ENCODE measurements around the gene MCC. TPM values are rescaled to one million over a fixed set of nuclear protein-coding genes. Genes with fewer than 3 reads are reported as not detected.
A peak's percentile ranks its signal among the peaks of the same experiment; 100 is the strongest.

MCC gene
- total and polyA plus RNA-seq, 4 donors, result 1.6 to 38.6 (median 11.2) TPM

GRCh38 chr5:113487416-113487780 lies 855 bp downstream of the MCC start:
- no peak overlapping the region for H3K27ac ChIP-seq (ENCODE audit: low read depth in 1 of 2, low read length in 1 of 2)
- H3K4me3 ChIP-seq, result no peak overlapping the region
- H3K27me3 ChIP-seq (ENCODE audit: control insufficient read depth in 3 of 3, insufficient read depth in 3 of 3, low read length in 2 of 3), result peaks cover 5 to 6% (median 6%) of the 10 kb centered on the region in 3 donors
- 4 to 5% methylated on average over 18 of the region's 18 CpGs for WGBS, 2 donors
- DNase-seq (peak; percentile 29 to 42 (median 37)), ATAC-seq (ENCODE audit: insufficient read depth, low FRiP score) (no peak)
- no peak for TF ChIP-seq CTCF (IDR thresholded peaks at IDR 0.05; ENCODE audit: control extremely low read depth, extremely low read depth)
- peaks cover 0 to 11% (median 0%) of the 10 kb centered on the region in 5 donors for H3K4me1 ChIP-seq (ENCODE audit: control insufficient read depth in 5 of 5, insufficient read depth in 5 of 5, low read length in 5 of 5)
- H3K9me3 ChIP-seq (ENCODE audit: control insufficient read depth in 4 of 4, insufficient read depth in 3 of 4, low read length in 3 of 4), result peaks cover 0 to 12% (median 1%) of the 10 kb centered on the region in 4 donors
- H3K36me3 ChIP-seq (ENCODE audit: control insufficient read depth in 4 of 4, insufficient read depth in 4 of 4, low read length in 4 of 4), result no peaks in the 10 kb centered on the region
- H3K9ac ChIP-seq (ENCODE audit: insufficient read depth in 1 of 2, low read length in 2 of 2), result peak overlapping the region in 1 of 2 donors; percentile 51

GRCh38 chr5:113480243-113480642 lies 8.0 kb downstream of the MCC start:
- Histone ChIP-seq H3K9ac (ENCODE audit: insufficient read depth in 1 of 2, low read length in 2 of 2) (no peak overlapping the region), H3K27ac (ENCODE audit: low read depth in 1 of 2, low read length in 1 of 2) (no peak overlapping the region), H3K4me3 (no peak overlapping the region), H3K9me3 (ENCODE audit: control insufficient read depth in 4 of 4, insufficient read depth in 3 of 4, low read length in 3 of 4) (no peaks in the 10 kb centered on the region), H3K27me3 (ENCODE audit: control insufficient read depth in 3 of 3, insufficient read depth in 3 of 3, low read length in 2 of 3) (no peaks in the 10 kb centered on the region), H3K36me3 (ENCODE audit: control insufficient read depth in 4 of 4, insufficient read depth in 4 of 4, low read length in 4 of 4) (no peaks in the 10 kb centered on the region), H3K4me1 (ENCODE audit: control insufficient read depth in 5 of 5, insufficient read depth in 5 of 5, low read length in 5 of 5) (no peaks in the 10 kb centered on the region)
- peak in 2 of 3 donors; percentile 12 to 22 for DNase-seq
- 72 to 75% methylated on average over 5 of the region's 5 CpGs for WGBS, 2 donors
- no peak for TF ChIP-seq CTCF (IDR thresholded peaks at IDR 0.05; ENCODE audit: control extremely low read depth, extremely low read depth)
- ATAC-seq (ENCODE audit: insufficient read depth, low FRiP score), result no peak

GRCh38 chr5:113478691-113479090 lies 9.6 kb downstream of the MCC start:
- no peaks in the 10 kb centered on the region for H3K4me1 ChIP-seq (ENCODE audit: control insufficient read depth in 5 of 5, insufficient read depth in 5 of 5, low read length in 5 of 5)
- H3K27me3 ChIP-seq (ENCODE audit: control insufficient read depth in 3 of 3, insufficient read depth in 3 of 3, low read length in 2 of 3), result no peaks in the 10 kb centered on the region
- H3K4me3 ChIP-seq, result no peak overlapping the region
- 81 to 88% methylated on average over 3 of the region's 3 CpGs for WGBS, 2 donors
- DNase-seq, result no peak
- H3K27ac ChIP-seq (ENCODE audit: low read depth in 1 of 2, low read length in 1 of 2), result no peak overlapping the region
- TF ChIP-seq CTCF (IDR thresholded peaks at IDR 0.05; ENCODE audit: control extremely low read depth, extremely low read depth), result no peak
- H3K9me3 ChIP-seq (ENCODE audit: control insufficient read depth in 4 of 4, insufficient read depth in 3 of 4, low read length in 3 of 4), result no peaks in the 10 kb centered on the region
- ATAC-seq (ENCODE audit: insufficient read depth, low FRiP score), result no peak
- no peak overlapping the region for H3K9ac ChIP-seq (ENCODE audit: insufficient read depth in 1 of 2, low read length in 2 of 2)
- H3K36me3 ChIP-seq (ENCODE audit: control insufficient read depth in 4 of 4, insufficient read depth in 4 of 4, low read length in 4 of 4), result no peaks in the 10 kb centered on the region

- 34 to 43% methylated on average over 5 of the region's 5 CpGs for WGBS, 2 donors
Measured at GRCh38 chr5:113474100-113474728, 14.0 kb downstream of the MCC start.

More at GRCh38 chr5:113474100-113474728, 14.0 kb downstream of the MCC start:
- H3K27ac ChIP-seq (ENCODE audit: low read depth in 1 of 2, low read length in 1 of 2), result no peak overlapping the region
- no peak overlapping the region for H3K9ac ChIP-seq (ENCODE audit: insufficient read depth in 1 of 2, low read length in 2 of 2)
- no peaks in the 10 kb centered on the region for H3K4me1 ChIP-seq (ENCODE audit: control insufficient read depth in 5 of 5, insufficient read depth in 5 of 5, low read length in 5 of 5)
- H3K27me3 ChIP-seq (ENCODE audit: control insufficient read depth in 3 of 3, insufficient read depth in 3 of 3, low read length in 2 of 3), result no peaks in the 10 kb centered on the region
- H3K36me3 ChIP-seq (ENCODE audit: control insufficient read depth in 4 of 4, insufficient read depth in 4 of 4, low read length in 4 of 4), result no peaks in the 10 kb centered on the region
- ATAC-seq (ENCODE audit: insufficient read depth, low FRiP score) (no peak), DNase-seq (no peak)
- no peak overlapping the region for H3K4me3 ChIP-seq
- no peak for TF ChIP-seq CTCF (IDR thresholded peaks at IDR 0.05; ENCODE audit: control extremely low read depth, extremely low read depth)
- H3K9me3 ChIP-seq (ENCODE audit: control insufficient read depth in 4 of 4, insufficient read depth in 3 of 4, low read length in 3 of 4), result peaks cover 0 to 6% (median 0%) of the 10 kb centered on the region in 4 donors
